Measurements from ENCODE around the gene PCDH15. TPM values are rescaled to one million over a fixed set of nuclear protein-coding genes. Genes with fewer than 3 reads are reported as not detected.

The PCDH15 gene
- total RNA-seq, 1 experiment from 2014 or later = not detected

- H3K27ac Mint-ChIP-seq (ENCODE audit: unreplicated experiment) = no peak overlapping the region
- no peaks in the 10 kb centered on the region for H3K36me3 Mint-ChIP-seq (ENCODE audit: insufficient read depth, unreplicated experiment)
- no peaks in the 10 kb centered on the region for H3K4me1 Mint-ChIP-seq (ENCODE audit: low read depth, unreplicated experiment)
- TF ChIP-seq CTCF (IDR thresholded peaks at IDR 0.05; ENCODE audit: unreplicated experiment) = no peak
- no peak overlapping the region for H3K4me3 Mint-ChIP-seq (ENCODE audit: low read depth, unreplicated experiment)
- BruUV-seq (replicated peaks) = no TSS peak
- no peak for DNase-seq
- no peaks in the 10 kb centered on the region for H3K9me3 Mint-ChIP-seq (ENCODE audit: low read depth, unreplicated experiment)
- no peaks in the 10 kb centered on the region for H3K27me3 Mint-ChIP-seq (ENCODE audit: unreplicated experiment)
- CTCF ChIA-PET = no interaction called here
- intact Hi-C loops (cut with micrococcal nuclease; ENCODE audit: unreplicated experiment) = no loop called here
These were observed 817.6 kb downstream of the PCDH15 start for GRCh38 chr10:53983431-53983830.

DNA sequence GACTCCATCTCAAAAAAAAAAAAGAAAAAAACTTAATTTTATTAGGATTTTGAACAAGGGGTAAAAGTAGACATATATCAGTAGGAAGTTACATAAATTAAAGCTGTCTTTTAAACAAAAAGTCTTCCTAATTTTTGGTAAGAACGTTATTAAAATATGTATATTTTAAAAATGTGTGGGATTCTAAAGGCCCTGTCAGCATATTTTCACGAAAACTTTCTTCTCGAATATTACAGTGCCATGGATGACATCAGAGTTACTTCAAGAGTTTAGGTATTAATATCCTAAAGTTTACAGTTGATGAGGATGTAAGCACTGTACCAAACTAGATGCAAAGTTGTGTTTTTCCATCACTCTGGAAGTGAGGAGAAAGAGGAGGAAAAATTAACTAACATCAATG is 820.8 kb downstream of the PCDH15 start:
- Mint-ChIP-seq H3K4me3 (ENCODE audit: low read depth, unreplicated experiment) (no peak overlapping the region), H3K27ac (ENCODE audit: unreplicated experiment) (no peak overlapping the region), H3K27me3 (ENCODE audit: unreplicated experiment) (no peaks in the 10 kb centered on the region), H3K4me1 (ENCODE audit: low read depth, unreplicated experiment) (no peaks in the 10 kb centered on the region), H3K36me3 (ENCODE audit: insufficient read depth, unreplicated experiment) (no peaks in the 10 kb centered on the region), H3K9me3 (ENCODE audit: low read depth, unreplicated experiment) (no peaks in the 10 kb centered on the region)
- CTCF ChIA-PET = interaction anchor here (0.7 kb wide), 1 partner anchor 466 kb away, joined by 3 read pairs; no protein-coding TSS in a partner anchor
- no peak for TF ChIP-seq CTCF (IDR thresholded peaks at IDR 0.05; ENCODE audit: unreplicated experiment)
- BruUV-seq (replicated peaks) = no TSS peak
- intact Hi-C loops (cut with micrococcal nuclease; ENCODE audit: unreplicated experiment) = no loop called here
- no peak for DNase-seq

DNA sequence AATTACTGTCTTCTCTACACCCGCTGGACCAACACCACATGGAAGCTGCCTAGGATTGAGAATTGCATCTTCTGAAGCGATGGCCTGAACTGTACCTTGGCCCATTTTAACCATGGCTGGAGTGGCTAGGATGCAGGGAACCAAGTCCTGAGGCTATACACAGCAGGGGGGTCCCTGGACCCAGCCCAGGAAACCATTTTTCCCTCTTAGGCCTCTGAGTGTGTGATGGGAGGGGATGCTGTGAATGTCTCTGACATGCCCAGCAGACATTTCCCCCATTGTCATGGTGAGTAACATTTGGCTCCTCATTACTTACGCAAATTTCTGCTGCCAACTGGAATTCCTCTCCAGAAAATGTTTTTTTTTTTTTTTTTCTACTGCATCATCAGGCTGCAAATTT is 822.7 kb downstream of the PCDH15 start:
- no peaks in the 10 kb centered on the region for H3K4me1 Mint-ChIP-seq (ENCODE audit: low read depth, unreplicated experiment)
- no peak for TF ChIP-seq CTCF (IDR thresholded peaks at IDR 0.05; ENCODE audit: unreplicated experiment)
- no peak overlapping the region for H3K4me3 Mint-ChIP-seq (ENCODE audit: low read depth, unreplicated experiment)
- no peak for DNase-seq
- CTCF ChIA-PET = no interaction called here
- H3K27me3 Mint-ChIP-seq (ENCODE audit: unreplicated experiment) = no peaks in the 10 kb centered on the region
- no peaks in the 10 kb centered on the region for H3K9me3 Mint-ChIP-seq (ENCODE audit: low read depth, unreplicated experiment)
- BruUV-seq (replicated peaks) = no TSS peak
- H3K36me3 Mint-ChIP-seq (ENCODE audit: insufficient read depth, unreplicated experiment) = no peaks in the 10 kb centered on the region
- H3K27ac Mint-ChIP-seq (ENCODE audit: unreplicated experiment) = no peak overlapping the region
- intact Hi-C loops (cut with micrococcal nuclease; ENCODE audit: unreplicated experiment) = no loop called here

DNA sequence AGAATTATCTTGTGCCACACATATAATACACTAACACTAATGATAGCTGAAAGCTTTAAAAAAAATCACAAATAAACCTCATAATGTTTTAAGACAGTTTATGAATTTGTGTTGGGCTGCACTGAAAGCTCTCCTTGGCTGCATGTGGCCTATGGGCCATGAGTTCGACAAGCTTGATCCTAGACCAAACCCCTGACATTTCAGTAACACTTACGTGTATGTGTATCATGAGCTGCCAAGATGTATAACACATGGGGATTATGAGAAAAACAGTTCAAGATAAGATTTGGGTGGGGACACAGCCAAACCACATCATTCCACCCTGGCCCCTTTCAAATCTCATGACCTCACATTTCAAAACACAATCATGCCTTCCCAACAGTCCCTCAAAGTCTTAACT is 823.8 kb downstream of the PCDH15 start:
- DNase-seq = no peak
- no TSS peak for BruUV-seq (replicated peaks)
- H3K27ac Mint-ChIP-seq (ENCODE audit: unreplicated experiment) = no peak overlapping the region
- CTCF ChIA-PET = no interaction called here
- intact Hi-C loops (cut with micrococcal nuclease; ENCODE audit: unreplicated experiment) = no loop called here
- TF ChIP-seq CTCF (IDR thresholded peaks at IDR 0.05; ENCODE audit: unreplicated experiment) = no peak
- no peaks in the 10 kb centered on the region for H3K27me3 Mint-ChIP-seq (ENCODE audit: unreplicated experiment)
- no peaks in the 10 kb centered on the region for H3K36me3 Mint-ChIP-seq (ENCODE audit: insufficient read depth, unreplicated experiment)
- H3K4me3 Mint-ChIP-seq (ENCODE audit: low read depth, unreplicated experiment) = no peak overlapping the region
- no peaks in the 10 kb centered on the region for H3K4me1 Mint-ChIP-seq (ENCODE audit: low read depth, unreplicated experiment)
- H3K9me3 Mint-ChIP-seq (ENCODE audit: low read depth, unreplicated experiment) = no peaks in the 10 kb centered on the region

Data from Calu3 (cell line).